ENCODE measurements around the gene UBE2E2.

Gene UBE2E2

GRCh38 chr3:23254282-23254681, 51.2 kb downstream of the UBE2E2 start:
- no peak for ATAC-seq
- TF ChIP-seq CREB5 (CRISPR knock-in tag; IDR thresholded peaks at IDR 0.05; ENCODE audit: low read depth) (no peak), TOX (CRISPR knock-in tag; IDR thresholded peaks at IDR 0.05; ENCODE audit: borderline replicate concordance) (no peak), ZNF70 (CRISPR knock-in tag; IDR thresholded peaks at IDR 0.05) (no peak), ZFP30 (CRISPR knock-in tag; IDR thresholded peaks at IDR 0.05) (no peak), PPARA (CRISPR knock-in tag; IDR thresholded peaks at IDR 0.05; ENCODE audit: borderline replicate concordance) (no peak), ZC3H10 (CRISPR knock-in tag; IDR thresholded peaks at IDR 0.05) (no peak), BACH2 (CRISPR knock-in tag; IDR thresholded peaks at IDR 0.05; ENCODE audit: borderline replicate concordance) (no peak), ARNTL (CRISPR knock-in tag; IDR thresholded peaks at IDR 0.05; ENCODE audit: borderline replicate concordance, low read depth) (no peak), CSDC2 (CRISPR knock-in tag; IDR thresholded peaks at IDR 0.05) (no peak), SNAI2 (CRISPR knock-in tag; IDR thresholded peaks at IDR 0.05) (no peak), ZNF8 (CRISPR knock-in tag; IDR thresholded peaks at IDR 0.05) (no peak)

DNA sequence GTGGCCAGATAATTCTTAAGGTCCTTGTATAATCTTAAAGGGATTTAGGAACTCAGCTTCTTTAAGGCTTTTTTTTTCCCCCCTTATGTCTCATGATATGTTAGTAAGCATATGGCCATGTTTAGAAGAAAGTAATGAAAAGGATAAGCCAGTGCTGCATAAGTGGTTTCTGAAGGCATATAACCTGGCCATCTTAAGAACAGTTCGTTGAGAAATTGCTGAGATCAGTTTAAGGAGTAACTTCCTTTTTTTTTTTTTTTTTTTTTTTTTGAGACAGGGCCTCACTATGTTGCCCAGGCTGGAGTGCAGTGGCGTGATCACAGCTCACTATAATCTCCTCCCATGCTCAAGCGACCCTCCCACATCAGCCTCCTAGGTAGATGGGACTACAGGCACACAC, 51.7 kb downstream of the UBE2E2 start:
- TF ChIP-seq TSHZ2 (CRISPR knock-in tag; IDR thresholded peaks at IDR 0.05) (no peak), ARNTL (CRISPR knock-in tag; IDR thresholded peaks at IDR 0.05; ENCODE audit: borderline replicate concordance, low read depth) (no peak), CREB5 (CRISPR knock-in tag; IDR thresholded peaks at IDR 0.05; ENCODE audit: low read depth) (no peak), TOX (CRISPR knock-in tag; IDR thresholded peaks at IDR 0.05; ENCODE audit: borderline replicate concordance) (no peak), OSR1 (CRISPR knock-in tag; IDR thresholded peaks at IDR 0.05) (no peak), CSDC2 (CRISPR knock-in tag; IDR thresholded peaks at IDR 0.05) (no peak)

DNA sequence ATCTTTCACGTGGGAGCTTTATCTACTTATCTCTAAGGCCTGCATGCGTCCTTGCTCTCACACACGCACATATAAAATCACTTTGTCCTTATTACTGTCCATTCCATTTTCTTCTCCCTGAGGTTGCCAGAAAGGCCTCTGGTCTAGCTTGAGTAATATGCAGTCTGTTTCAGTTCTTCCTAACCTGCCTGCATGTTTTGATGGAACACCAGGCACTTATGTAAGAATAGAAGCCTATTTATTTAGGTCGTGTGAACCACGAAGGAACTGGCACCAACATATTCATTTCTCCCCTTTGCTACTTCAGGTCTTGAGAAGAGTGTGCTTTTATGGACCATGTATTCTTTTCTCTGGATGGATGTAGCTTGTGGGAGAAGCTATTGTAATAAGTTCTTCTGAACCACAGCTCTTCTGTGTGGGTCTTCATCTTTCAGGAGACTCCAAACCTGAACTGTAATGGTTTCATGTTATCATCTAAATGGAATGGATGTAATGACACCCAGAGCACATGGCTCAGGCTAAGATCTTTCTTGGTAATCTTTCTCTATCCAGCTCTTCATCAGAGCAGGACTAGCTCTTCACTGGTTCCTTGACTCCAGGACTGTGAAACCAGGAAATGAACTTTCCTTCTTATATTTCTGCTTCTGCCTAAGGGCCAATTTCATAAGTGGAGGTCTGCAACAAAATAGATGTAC, 53.8 kb downstream of the UBE2E2 start:
- no peak for TF ChIP-seq POU6F1 (CRISPR knock-in tag; IDR thresholded peaks at IDR 0.05; ENCODE audit: borderline replicate concordance, low read depth)
- TF ChIP-seq ESRRG (CRISPR knock-in tag; IDR thresholded peaks at IDR 0.05) = no peak
- TF ChIP-seq CSDC2 (CRISPR knock-in tag; IDR thresholded peaks at IDR 0.05) = no peak
- no peak for TF ChIP-seq TSHZ2 (CRISPR knock-in tag; IDR thresholded peaks at IDR 0.05)
- no peak for TF ChIP-seq ARNTL (CRISPR knock-in tag; IDR thresholded peaks at IDR 0.05; ENCODE audit: borderline replicate concordance, low read depth)
- TF ChIP-seq PPARA (CRISPR knock-in tag; IDR thresholded peaks at IDR 0.05; ENCODE audit: borderline replicate concordance) = no peak
- TF ChIP-seq SNAI2 (CRISPR knock-in tag; IDR thresholded peaks at IDR 0.05) = no peak
- TF ChIP-seq TCF4 (CRISPR knock-in tag; IDR thresholded peaks at IDR 0.05; ENCODE audit: borderline replicate concordance) = no peak
- TF ChIP-seq TOX (CRISPR knock-in tag; IDR thresholded peaks at IDR 0.05; ENCODE audit: borderline replicate concordance) = no peak
- no peak for TF ChIP-seq CSRNP3 (CRISPR knock-in tag; IDR thresholded peaks at IDR 0.05)
- TF ChIP-seq BACH2 (CRISPR knock-in tag; IDR thresholded peaks at IDR 0.05; ENCODE audit: borderline replicate concordance) = no peak
- no peak for TF ChIP-seq ZFP30 (CRISPR knock-in tag; IDR thresholded peaks at IDR 0.05)
- TF ChIP-seq ZNF8 (CRISPR knock-in tag; IDR thresholded peaks at IDR 0.05) = no peak

More for the DNA sequence above, 51.7 kb downstream of the UBE2E2 start:
- ATAC-seq = no peak

More for the DNA sequence above, 53.8 kb downstream of the UBE2E2 start:
- ATAC-seq = no peak
